Muscle layer of duodenum (tissue), 2 donors: ENCODE data around the gene NOXO1.

Experiments
- H3K27ac ChIP-seq: one replicate; pipeline ENCODE4 v1.7.0; 2013; ENCODE audit warnings: mild to moderate bottlenecking, low read length
- H3K27me3 ChIP-seq: one replicate; pipeline ENCODE4 v1.7.0; 2013; ENCODE audit warnings: low read depth, mild to moderate bottlenecking, control low read depth, low read length
- H3K36me3 ChIP-seq, 2 donors: one replicate each; pipeline ENCODE4 v1.7.0; 2013; ENCODE audit warnings: low read length in 2 of 2, control low read depth in 1 of 2, mild to moderate bottlenecking in 1 of 2; ENCODE audit not compliant: insufficient read depth in 2 of 2, control insufficient read depth in 1 of 2
- H3K4me1 ChIP-seq, 2 donors: one replicate each; pipeline ENCODE4 v1.7.0; 2013; ENCODE audit warnings: low read length in 2 of 2, mild to moderate bottlenecking in 2 of 2, control low read depth in 1 of 2, moderate library complexity in 1 of 2; ENCODE audit not compliant: insufficient read depth in 2 of 2, control insufficient read depth in 1 of 2
- H3K4me3 ChIP-seq, 2 donors: one replicate each; pipeline ENCODE4 v1.7.0; 2013; ENCODE audit warnings: low read length in 2 of 2, low read depth in 1 of 2, mild to moderate bottlenecking in 1 of 2
- H3K9me3 ChIP-seq, 2 donors: one replicate each; pipeline ENCODE4 v1.7.0; 2013; ENCODE audit warnings: low read length in 2 of 2, control low read depth in 1 of 2, mild to moderate bottlenecking in 1 of 2; ENCODE audit not compliant: control insufficient read depth in 1 of 2
- donor health status: healthy.

Gene NOXO1

DNA sequence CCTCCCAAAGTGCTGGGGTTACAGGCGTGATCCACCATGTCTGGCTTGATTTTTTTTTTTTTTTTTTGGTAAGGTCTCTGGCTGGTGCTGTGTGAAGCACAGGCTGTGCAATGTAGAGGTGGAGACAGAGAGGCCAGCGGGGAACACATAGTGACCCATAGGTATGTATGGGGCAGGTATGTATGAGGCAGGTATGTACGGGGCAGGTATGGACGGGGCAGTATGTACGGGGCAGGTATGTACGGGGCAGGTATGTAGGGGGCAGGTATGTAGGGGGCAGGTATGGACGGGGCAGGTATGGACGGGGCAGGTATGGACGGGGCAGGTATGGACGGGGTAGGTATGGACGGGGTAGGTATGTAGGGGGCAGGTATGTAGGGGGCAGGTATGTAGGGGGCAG, 31.8 kb downstream of the NOXO1 start:
- no peaks in the 10 kb centered on the region for H3K27me3 ChIP-seq
- H3K4me1 ChIP-seq: no peaks in the 10 kb centered on the region
- H3K36me3 ChIP-seq: no peaks in the 10 kb centered on the region
- H3K4me3 ChIP-seq: no peak overlapping the region
- H3K9me3 ChIP-seq: no peaks in the 10 kb centered on the region
- H3K27ac ChIP-seq: no peak overlapping the region

DNA sequence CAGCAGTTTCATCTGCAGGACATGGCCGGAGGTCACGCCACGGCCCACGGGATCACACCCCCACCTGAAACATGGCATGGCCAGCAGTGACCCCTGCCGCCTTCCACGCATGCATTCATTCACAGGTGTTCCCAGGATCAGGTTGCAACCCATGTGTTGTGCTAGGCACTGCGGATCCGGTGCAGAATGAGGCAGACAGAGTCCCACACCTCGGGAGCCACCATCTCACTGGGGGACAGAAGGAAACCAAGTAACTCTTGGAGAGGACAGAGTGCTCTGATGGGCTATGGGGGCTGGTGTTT, 33.9 kb downstream of the NOXO1 start:
- H3K4me3 ChIP-seq: no peak overlapping the region
- H3K36me3 ChIP-seq: no peaks in the 10 kb centered on the region
- H3K27ac ChIP-seq: no peak overlapping the region
- no peaks in the 10 kb centered on the region for H3K27me3 ChIP-seq
- peaks cover under 1 to 5% of the 10 kb centered on the region in 2 donors for H3K4me1 ChIP-seq
- H3K9me3 ChIP-seq: no peaks in the 10 kb centered on the region

GRCh38 chr16:1946495-1947368, 34.5 kb downstream of the NOXO1 start:
- no peak overlapping the region for H3K4me3 ChIP-seq
- no peaks in the 10 kb centered on the region for H3K9me3 ChIP-seq
- H3K36me3 ChIP-seq: no peaks in the 10 kb centered on the region
- H3K4me1 ChIP-seq: peaks cover 6 to 11% of the 10 kb centered on the region in 2 donors
- no peak overlapping the region for H3K27ac ChIP-seq
- H3K27me3 ChIP-seq: no peaks in the 10 kb centered on the region

DNA sequence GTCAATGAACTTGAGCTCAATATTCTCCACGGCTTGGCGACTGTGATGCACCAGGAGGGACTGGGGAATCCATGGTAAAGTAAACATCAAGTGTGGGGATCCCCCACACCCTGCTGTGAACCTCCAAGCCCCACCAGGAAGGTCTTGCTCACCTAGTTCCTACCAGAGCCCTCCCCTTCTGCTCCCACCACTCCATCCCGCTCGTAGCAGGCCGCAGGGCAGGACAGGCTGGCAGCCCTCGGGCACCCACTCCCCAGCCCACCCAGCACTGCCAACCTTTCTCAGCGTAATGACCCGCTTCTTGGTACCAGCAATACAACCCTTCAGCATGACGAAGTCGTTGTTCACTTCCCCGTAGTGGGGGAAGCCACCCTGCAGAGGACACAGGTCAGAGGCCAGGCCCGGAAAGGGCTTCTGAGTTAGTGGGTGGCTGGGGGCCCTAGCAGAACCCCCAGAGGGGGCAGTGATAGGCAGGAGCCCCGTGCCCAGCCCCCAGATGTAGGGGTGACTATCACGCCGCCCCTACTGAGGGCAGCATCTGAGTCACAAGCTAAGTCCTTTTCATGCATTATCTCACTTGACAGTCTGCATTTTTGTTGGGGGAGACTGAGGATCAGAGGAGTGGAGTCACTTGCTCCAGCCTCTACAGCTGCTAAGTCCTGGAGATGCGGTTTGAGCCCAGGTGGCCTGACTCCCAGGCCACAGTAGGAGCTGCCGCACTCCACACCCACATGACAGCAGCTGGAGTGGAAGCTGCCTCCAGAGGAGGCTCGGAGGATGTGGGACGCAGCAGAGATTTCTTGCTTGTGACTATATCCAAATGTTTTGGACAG, 35.5 kb downstream of the NOXO1 start:
- H3K4me1 ChIP-seq: peaks cover 10 to 15% of the 10 kb centered on the region in 2 donors
- H3K36me3 ChIP-seq: peaks cover 0 to 4% of the 10 kb centered on the region in 2 donors
- no peak overlapping the region for H3K4me3 ChIP-seq
- no peaks in the 10 kb centered on the region for H3K9me3 ChIP-seq
- no peak overlapping the region for H3K27ac ChIP-seq
- no peaks in the 10 kb centered on the region for H3K27me3 ChIP-seq

DNA sequence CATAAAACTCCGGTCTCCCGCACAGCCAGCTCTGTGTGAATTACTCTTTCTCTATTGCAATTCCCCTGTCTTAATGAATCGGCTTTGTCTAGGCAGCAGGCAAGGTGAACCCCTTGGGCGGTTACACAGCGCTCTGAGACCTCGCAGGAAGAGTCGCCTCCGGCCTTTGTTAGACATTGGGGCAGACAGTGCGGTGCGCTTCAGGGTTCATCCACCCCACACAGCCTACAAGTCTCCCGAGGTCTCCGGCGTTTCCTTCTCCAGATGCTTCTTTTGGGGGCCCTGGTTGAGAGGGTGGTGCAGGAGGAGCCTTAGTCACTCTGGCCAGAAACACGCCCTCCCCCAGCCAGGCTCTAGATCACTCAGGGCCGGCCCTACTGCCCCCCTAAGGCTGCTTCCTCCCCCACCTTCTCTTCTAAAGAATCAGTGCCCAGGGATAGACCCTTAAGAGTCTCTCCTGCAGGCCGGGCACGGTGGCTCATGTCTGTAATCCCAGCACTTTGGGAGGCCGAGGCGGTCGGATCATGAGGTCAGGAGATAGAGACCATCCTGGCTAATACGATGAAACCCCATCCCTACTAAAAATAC, 36.6 kb downstream of the NOXO1 start:
- peaks cover 0 to 12% of the 10 kb centered on the region in 2 donors for H3K36me3 ChIP-seq
- peaks cover 10 to 15% of the 10 kb centered on the region in 2 donors for H3K4me1 ChIP-seq
- H3K27me3 ChIP-seq: no peaks in the 10 kb centered on the region
- no peak overlapping the region for H3K4me3 ChIP-seq
- no peaks in the 10 kb centered on the region for H3K9me3 ChIP-seq
- no peak overlapping the region for H3K27ac ChIP-seq

DNA sequence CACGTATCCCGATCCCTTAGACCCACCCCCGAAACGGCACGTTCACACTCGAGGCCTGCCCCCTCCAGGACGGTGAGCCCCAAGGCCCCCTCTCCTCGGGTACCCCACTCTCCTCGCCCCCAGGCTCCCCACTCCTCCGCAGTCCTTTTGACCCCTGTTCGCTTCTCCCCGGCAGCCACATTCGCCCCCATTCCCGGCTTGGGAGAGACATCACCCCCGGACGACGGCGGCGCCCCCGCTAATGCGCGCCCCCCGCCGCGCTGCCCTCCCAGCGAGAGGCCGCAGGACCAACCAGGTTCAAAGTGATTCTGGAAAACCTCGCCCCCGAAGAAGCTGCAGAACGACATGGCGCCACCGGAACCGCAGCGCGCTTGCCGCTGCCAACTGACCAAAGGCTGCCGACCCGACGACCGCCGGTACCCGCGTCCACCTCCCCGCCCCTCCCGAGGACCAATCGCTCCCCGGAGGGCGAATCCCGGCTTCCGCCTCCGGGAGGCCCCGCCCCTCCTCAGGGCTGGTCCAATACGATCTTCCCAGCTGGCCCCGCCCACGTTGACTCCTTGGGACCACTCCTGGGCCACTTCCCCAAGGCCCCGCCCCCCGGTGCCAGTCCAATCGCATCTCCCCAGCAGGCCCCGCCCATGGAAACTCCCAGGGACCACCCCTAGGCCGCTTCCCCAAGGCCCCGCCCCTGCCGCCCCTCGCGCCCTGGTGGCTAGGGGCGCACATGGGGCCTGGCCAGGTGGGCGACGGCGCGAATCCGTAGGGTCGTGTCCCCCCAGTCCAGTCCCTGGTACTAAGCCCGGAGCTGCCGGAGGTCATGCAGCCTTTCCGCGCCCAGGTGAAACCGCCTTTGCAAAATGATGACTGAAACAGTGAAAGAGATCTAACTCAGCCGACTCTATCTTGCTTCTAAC, 38.2 kb downstream of the NOXO1 start, which contains the start of gene MSRB1:
Gene MSRB1 (minus strand): TSS at position 390 of the 917 bp plus-strand sequence. CDS start 43 bp downstream, at position 347.
- peak within 1 kb of the TSS; percentile 60 for H3K27ac ChIP-seq
- H3K4me1 ChIP-seq: peaks cover 10 to 15% of the 10 kb centered on the region in 2 donors
- H3K9me3 ChIP-seq: no peaks in the 10 kb centered on the region
- peaks cover 10 to 28% of the 10 kb centered on the region in 2 donors for H3K36me3 ChIP-seq
- H3K27me3 ChIP-seq: no peaks in the 10 kb centered on the region
- peak within 1 kb of the TSS; percentile 74 to 95 for H3K4me3 ChIP-seq

DNA sequence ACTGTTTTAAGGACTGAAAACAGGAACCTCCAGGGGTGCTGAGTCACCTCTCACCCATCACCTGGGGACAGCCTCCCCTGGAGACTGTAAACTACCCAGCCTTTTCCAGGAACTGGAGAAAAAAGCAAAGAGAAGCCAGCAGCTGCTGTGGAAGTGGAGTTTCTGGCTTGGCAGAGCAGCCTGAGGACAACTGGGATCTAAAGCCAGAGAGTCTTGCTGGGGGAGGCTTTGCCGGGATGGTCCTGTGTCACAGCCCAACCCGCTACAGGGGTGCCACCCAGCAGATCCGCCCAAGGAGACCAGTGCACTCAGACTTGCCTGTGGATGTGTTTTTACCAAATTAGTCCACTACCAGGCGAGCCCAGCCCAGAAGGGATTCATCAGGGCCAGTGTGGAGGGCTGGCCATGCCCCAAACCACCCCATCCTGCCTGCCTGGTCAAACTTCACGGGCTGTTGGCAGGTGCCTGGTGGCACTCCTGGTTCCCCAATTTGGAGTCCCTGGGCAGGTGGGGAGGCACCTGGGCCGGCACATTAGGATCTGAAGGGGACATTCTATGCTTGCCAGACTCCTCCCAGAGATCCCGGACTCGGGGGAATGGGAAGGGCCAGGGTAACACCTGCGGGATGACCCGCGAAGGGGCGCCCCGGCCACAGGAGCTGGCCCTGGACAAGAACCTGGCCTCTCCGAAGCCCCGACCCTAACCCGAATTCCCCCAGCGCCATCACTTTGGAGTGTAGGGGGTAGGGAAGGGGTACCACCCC, 39.0 kb downstream of the NOXO1 start:
- Histone ChIP-seq H3K4me1 (peaks cover 10 to 15% of the 10 kb centered on the region in 2 donors), H3K36me3 (peaks cover 12 to 36% of the 10 kb centered on the region in 2 donors), H3K9me3 (no peaks in the 10 kb centered on the region), H3K4me3 (peak overlapping the region; percentile 74 to 95), H3K27me3 (no peaks in the 10 kb centered on the region), H3K27ac (no peak overlapping the region)

DNA sequence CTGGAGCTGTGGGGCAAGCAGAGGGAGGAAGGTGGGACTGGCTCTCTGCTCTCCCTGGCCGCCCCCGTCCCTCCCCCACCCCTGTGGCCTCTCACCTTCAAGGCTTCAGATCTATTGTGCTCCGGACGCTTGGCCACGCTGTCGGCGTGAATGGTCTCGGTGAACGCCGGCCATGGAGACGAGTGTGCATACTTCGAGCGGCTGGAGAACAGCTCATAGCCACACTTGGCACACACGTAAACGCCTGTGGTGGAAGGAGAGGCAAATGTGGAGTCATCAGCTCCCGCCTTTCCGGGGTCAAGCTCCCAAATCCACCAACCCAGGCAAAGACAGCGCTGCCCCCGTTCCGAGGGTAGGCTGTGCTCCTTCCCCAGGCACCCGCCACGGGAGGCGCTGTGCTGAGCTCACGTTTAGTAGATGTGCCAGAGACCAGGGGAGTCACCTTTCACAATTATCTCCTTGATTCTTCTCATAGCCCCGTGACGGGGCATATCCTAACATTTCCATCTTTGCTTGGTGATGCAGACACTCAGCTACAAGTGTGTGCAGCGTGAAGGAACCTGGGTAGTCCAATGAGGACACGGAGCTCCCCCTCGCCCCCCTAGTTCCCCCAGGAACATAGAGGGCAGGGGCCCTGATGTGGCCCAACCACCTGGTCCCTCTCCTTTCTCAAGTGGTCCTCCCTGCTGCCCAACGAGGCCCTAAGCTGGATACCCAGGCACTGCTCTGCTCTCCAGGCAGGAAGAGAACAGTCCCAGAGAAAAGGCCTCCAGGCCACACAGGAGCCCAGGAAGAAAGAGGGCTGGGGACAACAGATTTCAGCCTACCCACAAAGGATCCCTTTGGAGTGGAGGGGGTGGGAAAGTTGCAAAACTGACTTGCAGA, 39.9 kb downstream of the NOXO1 start:
- H3K27me3 ChIP-seq: no peaks in the 10 kb centered on the region
- no peak overlapping the region for H3K27ac ChIP-seq
- H3K36me3 ChIP-seq: peaks cover 16 to 40% of the 10 kb centered on the region in 2 donors
- peaks cover 10 to 15% of the 10 kb centered on the region in 2 donors for H3K4me1 ChIP-seq
- H3K4me3 ChIP-seq: peak overlapping the region; percentile 74 to 95
- no peaks in the 10 kb centered on the region for H3K9me3 ChIP-seq

GRCh38 chr16:1940273-1941161, 40.8 kb downstream of the NOXO1 start:
- Histone ChIP-seq H3K27me3 (no peaks in the 10 kb centered on the region), H3K36me3 (peaks cover 16 to 40% of the 10 kb centered on the region in 2 donors), H3K4me1 (peaks cover 10 to 15% of the 10 kb centered on the region in 2 donors), H3K4me3 (peak overlapping the region in 1 of 2 donors; percentile 95), H3K9me3 (no peaks in the 10 kb centered on the region), H3K27ac (no peak overlapping the region)
